GM12878 (cell line): ENCODE results near the gene PRR5. TPM values are rescaled to one million over a fixed set of nuclear protein-coding genes. Genes with fewer than 3 reads are reported as not detected.

Experiments
- ATAC-seq: fragments of 200-7000 bp; cut with Tn5 transposase; 3 replicates; pipeline ENCODE4 v1.9.1; 2020; ENCODE audit warnings: mild to moderate bottlenecking, moderate library complexity
- BruUV-seq: library from RNA; stranded (reverse); fragments of 400-500 nt; replicated peaks from 2 replicates; lab custom pipeline; 2021; lab: Mats Ljungman, UMichigan
- CTCF ChIA-PET: fragments of 300-600 bp; sonication (Branson Sonifier 250); formaldehyde crosslinking; extraction: SDS; loops from one replicate; lab custom pipeline; 2021; ENCODE audit warnings: inconsistent platforms; lab: Yijun Ruan, JAX
- POLR2A ChIA-PET: fragments of 350-600 bp; formaldehyde crosslinking; extraction: SDS; loops from one replicate; lab custom pipeline; 2021; ENCODE audit warnings: inconsistent platforms; lab: Charles Lee
- RAD21 ChIA-PET: fragments of 300-600 bp; sonication (Branson Sonifier 250); formaldehyde crosslinking; loops from one replicate; lab custom pipeline; 2023; ENCODE audit warnings: antibody characterized with exemption; ENCODE audit not compliant: unreplicated experiment; lab: Charles Lee
- SMC1A ChIA-PET: fragments of 300-600 bp; sonication (Branson Sonifier 250); formaldehyde crosslinking; loops from one replicate; lab custom pipeline; 2023; ENCODE audit not compliant: unreplicated experiment, uncharacterized antibody; lab: Charles Lee
- DNase-seq: peaks from one replicate; pipeline ENCODE4 v3.0.0-alpha.2; 2011; ENCODE audit warnings: low read depth, low spot score
- FAIRE-seq: peaks from 3 replicates; lab custom pipeline; 2011; peaks lifted over from hg19 to GRCh38; lab: Jason Lieb, UNC
- H2AFZ ChIP-seq: 2 replicates; pipeline ENCODE4 v1.6.0; 2011; ENCODE audit warnings: low read depth, low read length, control low read depth; ENCODE audit not compliant: control insufficient read depth
- H3K27ac ChIP-seq: 2 replicates; pipeline ENCODE4 v1.5.1; 2011; ENCODE audit warnings: control low read depth; ENCODE audit not compliant: control insufficient read depth, insufficient read depth
- H3K27me3 ChIP-seq, 2 experiments: replicated peaks in 1 of 2; 2 replicates each; pipeline versions ENCODE4 v1.6.0 to v1.6.1; 2011; ENCODE audit warnings: low read length in 1 of 2; ENCODE audit not compliant: control insufficient read depth in 2 of 2, insufficient read depth in 2 of 2
- H3K36me3 ChIP-seq, 2 experiments: 2 replicates each; pipeline ENCODE4 v1.5.1; 2011; ENCODE audit warnings: low read length in 1 of 2; ENCODE audit not compliant: control insufficient read depth in 2 of 2, insufficient read depth in 2 of 2
- H3K4me1 ChIP-seq: 2 replicates; pipeline ENCODE4 v1.6.1; 2011; ENCODE audit warnings: mild to moderate bottlenecking, low read length, moderate library complexity, mixed read lengths; ENCODE audit not compliant: control insufficient read depth, insufficient read depth
- H3K4me2 ChIP-seq: 2 replicates; pipeline ENCODE4 v1.6.0; 2011; ENCODE audit warnings: control low read depth; ENCODE audit not compliant: control insufficient read depth, insufficient read depth
- H3K4me3 ChIP-seq: fragments of 200-600 bp; sonication (generic); 2 replicates; pipeline ENCODE4 v1.5.1; 2016
- H3K79me2 ChIP-seq: 2 replicates; pipeline ENCODE4 v1.6.0; 2011; ENCODE audit warnings: low read length; ENCODE audit not compliant: control insufficient read depth, insufficient read depth
- H3K9ac ChIP-seq: 2 replicates; pipeline ENCODE4 v1.8.0; 2011; ENCODE audit warnings: low read length, control low read depth, mixed read lengths; ENCODE audit not compliant: control insufficient read depth, insufficient read depth
- H3K9me3 ChIP-seq: replicated peaks from 3 replicates; pipeline ENCODE4 v1.5.1; 2011; ENCODE audit warnings: mild to moderate bottlenecking, low read length; ENCODE audit not compliant: control insufficient read depth, insufficient read depth
- H4K20me1 ChIP-seq: 2 replicates; pipeline ENCODE4 v1.6.0; 2011; ENCODE audit not compliant: control insufficient read depth, insufficient read depth
- BACH1 ChIP-seq: fragments of 450-650 bp; IDR thresholded peaks from 2 replicates; pipeline ENCODE4 v1.6.1; 2017; ENCODE audit warnings: mild to moderate bottlenecking, borderline replicate concordance
- CUX1 ChIP-seq: IDR thresholded peaks from 2 replicates; pipeline ENCODE4 v1.6.1; 2012; ENCODE audit warnings: improper control_type of control experiment, low read depth, low read length; ENCODE audit not compliant: insufficient replicate concordance
- IRF4 ChIP-seq: IDR thresholded peaks from 2 replicates; pipeline ENCODE4 v1.6.1; 2011; ENCODE audit warnings: low read depth, low read length
- MEF2B ChIP-seq: fragments of 450-650 bp; IDR thresholded peaks from 2 replicates; pipeline ENCODE4 v1.6.1; 2018; ENCODE audit warnings: mild to moderate bottlenecking, moderate library complexity; ENCODE audit not compliant: partially characterized antibody, poor library complexity, severe bottlenecking
- MLLT1 ChIP-seq: fragments of 450-650 bp; IDR thresholded peaks from 2 replicates; pipeline ENCODE4 v1.6.1; 2016; ENCODE audit warnings: mild to moderate bottlenecking
- NFXL1 ChIP-seq: fragments of 450-650 bp; IDR thresholded peaks from 2 replicates; pipeline ENCODE4 v1.6.1; 2017; ENCODE audit warnings: antibody characterized with exemption, mild to moderate bottlenecking, borderline replicate concordance
- SIN3A ChIP-seq: IDR thresholded peaks from 2 replicates; pipeline ENCODE4 v1.6.1; 2012; ENCODE audit warnings: low read depth, low read length, improper control_type of control experiment
- WRNIP1 ChIP-seq: IDR thresholded peaks from 2 replicates; pipeline ENCODE4 v1.6.1; 2011; ENCODE audit warnings: low read depth, low read length, improper control_type of control experiment, borderline replicate concordance
- YY1 ChIP-seq: IDR thresholded peaks from 2 replicates; pipeline ENCODE4 v1.6.1; 2011; ENCODE audit warnings: low read depth, mild to moderate bottlenecking, low read length
- ZBTB33 ChIP-seq: fragments of 450-650 bp; IDR thresholded peaks from 2 replicates; pipeline ENCODE4 v1.6.1; 2017; ENCODE audit warnings: mild to moderate bottlenecking
- WGBS: methylation state at CpG from one replicate; pipeline ENCODE4 v1.1.6; 2016; ENCODE audit warnings: low lambda C conversion rate; ENCODE audit not compliant: insufficient replicate concordance, insufficient coverage; ENCODE audit errors: missing lambda C conversion rate; 5-methylcytosine and 5-hydroxymethylcytosine counted together
- in situ Hi-C: fragments of 300-500 bp; cut with MboI; formaldehyde crosslinking; loops from 9 replicates; pipeline ENCODE4 v1.14.3; 2018; ENCODE audit warnings: mixed read lengths
- intact Hi-C: fragments of 100-400 bp; cut with micrococcal nuclease; formaldehyde crosslinking; loops from one replicate; pipeline ENCODE4 v1.14.2; 2022; ENCODE audit not compliant: unreplicated experiment
- polyA plus RNA-seq, 11 experiments: library from polyadenylated mRNA; depleted of rRNA in 4 of 11; unstranded in 6 of 11; stranded (reverse) in 5 of 11; fragments of >200 nt; fragmentation: Nextera tagmentation in 4 of 11; fragmentation: Illumina TruSeq in 1 of 11; extraction: Ambion mirVana in 4 of 11; extraction: Trizol in 1 of 11; gene quantifications; 1 replicate in 1 of 11; 2 replicates in 10 of 11; pipeline versions ENCODE4 v1.2.1 to v1.2.3, GENCODE V29; 2011 to 2016; ENCODE audit warnings: inconsistent platforms in 2 of 11, missing spikeins in 2 of 11, low read depth in 1 of 11
- total RNA-seq, 4 experiments: library from RNA; depleted of rRNA in 3 of 4; stranded (reverse); fragments of >200 nt in 3 of 4; fragmentation: Illumina TruSeq in 1 of 4; extraction: Trizol in 1 of 4; gene quantifications; 2 replicates each; pipeline versions ENCODE4 v1.2.1 to v1.2.3, GENCODE V29; 2013 to 2021

The PRR5 gene
- total and polyA plus RNA-seq, 10 of the 15 experiments (the other 5 are each of a cell fraction or from before 2014, with no cell fraction given): 0.03 to 9.4 (median 1.5) TPM

- DNase-seq: no peak
- POLR2A ChIA-PET: no interaction called here
- H3K4me3 ChIP-seq: no peak overlapping the region
- H4K20me1 ChIP-seq: no peaks in the 10 kb centered on the region
- H3K27me3 ChIP-seq: no peaks in the 10 kb centered on the region
- FAIRE-seq: no peak
- intact Hi-C loops (no loop called here), in situ Hi-C loops (no loop called here)
- RAD21 ChIA-PET: interaction anchor here (1.0 to 1.6 kb wide), 2 partner anchors 36 to 49 kb away, joined by 3 to 6 read pairs; no protein-coding TSS in a partner anchor
- 44% methylated on average over 7 of the region's 8 CpGs for WGBS
- H3K9me3 ChIP-seq: no peaks in the 10 kb centered on the region
- no peak overlapping the region for H3K27ac ChIP-seq
- SMC1A ChIA-PET: interaction anchor here (1.5 to 1.8 kb wide), 2 partner anchors 36 to 45 kb away, joined by 4 to 7 read pairs; no protein-coding TSS in a partner anchor
- no TSS peak for BruUV-seq
- H3K79me2 ChIP-seq: no peaks in the 10 kb centered on the region
- no peak overlapping the region for H3K4me2 ChIP-seq
- ATAC-seq: no peak
- TF ChIP-seq CUX1: no peak
- TF ChIP-seq ZBTB33: no peak
- TF ChIP-seq BACH1: no peak
- no peak for TF ChIP-seq WRNIP1
- no peak for TF ChIP-seq MEF2B
- no peak for TF ChIP-seq IRF4
- no peak for TF ChIP-seq YY1
- no peak for TF ChIP-seq SIN3A
- TF ChIP-seq NFXL1: no peak
- no peak for TF ChIP-seq MLLT1
- H2AFZ ChIP-seq: no peak overlapping the region
- no peaks in the 10 kb centered on the region for H3K4me1 ChIP-seq
- no peak overlapping the region for H3K9ac ChIP-seq
- CTCF ChIA-PET: interaction anchor here (0.6 to 3.4 kb wide), 5 partner anchors 18 to 48 kb away, joined by 3 to 45 read pairs (median 3); no protein-coding TSS in a partner anchor
- no peaks in the 10 kb centered on the region for H3K36me3 ChIP-seq
Measured at GRCh38 chr22:44734278-44734677, 32.3 kb downstream of the PRR5 start.
